GOT3 (cell line): ENCODE results near the gene TIRAP.

Experiments
- DNase-seq: peaks from one replicate; lab custom pipeline; 2025; ENCODE audit warnings: mixed read lengths; lab: John Stamatoyannopoulos, UW

TIRAP gene

GRCh38 chr11:126343051-126343450 is 60.2 kb downstream of the TIRAP start:
- DNase-seq, result no peak
